Neuronal stem cell (in vitro differentiated cells): ENCODE measurements around the gene ZNF530.

Experiments
- DNase-seq: peaks from one replicate; pipeline ENCODE4 v3.0.0-alpha.2; 2013; ENCODE audit warnings: low spot score
- H2AFZ ChIP-seq: one replicate; pipeline ENCODE4 v1.6.1; 2013; ENCODE audit warnings: mild to moderate bottlenecking, low read length, inconsistent platforms
- H2AK5ac ChIP-seq: 2 replicates; pipeline ENCODE4 v1.6.1; 2013; ENCODE audit warnings: low read depth, mild to moderate bottlenecking, inconsistent platforms, low read length, moderate library complexity, mixed read lengths
- H2BK120ac ChIP-seq: 2 replicates; pipeline ENCODE4 v1.6.1; 2013; ENCODE audit warnings: low read depth, mild to moderate bottlenecking, inconsistent platforms, low read length, moderate library complexity, mixed read lengths
- H2BK12ac ChIP-seq: one replicate; pipeline ENCODE4 v1.6.1; 2013; ENCODE audit warnings: low read length, inconsistent platforms
- H2BK15ac ChIP-seq: 2 replicates; pipeline ENCODE4 v1.6.1; 2013; ENCODE audit warnings: mild to moderate bottlenecking, low read length, inconsistent platforms, mixed read lengths
- H2BK5ac ChIP-seq: one replicate; pipeline ENCODE4 v1.6.1; 2013; ENCODE audit warnings: inconsistent platforms, mild to moderate bottlenecking, low read length, moderate library complexity
- H3K14ac ChIP-seq: one replicate; pipeline ENCODE4 v1.6.1; 2013; ENCODE audit warnings: low read length, inconsistent platforms
- H3K18ac ChIP-seq: 2 replicates; pipeline ENCODE4 v1.6.1; 2013; ENCODE audit warnings: low read length, inconsistent platforms
- H3K23ac ChIP-seq: 2 replicates; pipeline ENCODE4 v1.6.1; 2013; ENCODE audit warnings: low read depth, mild to moderate bottlenecking, mixed read lengths, low read length, inconsistent platforms; ENCODE audit not compliant: poor library complexity
- H3K27ac ChIP-seq: replicated peaks from 3 replicates; pipeline ENCODE4 v1.5.1; 2013; ENCODE audit warnings: low read length, inconsistent platforms
- H3K27me3 ChIP-seq, 3 experiments: 2 replicates each; pipeline ENCODE4 v1.6.1; 2013; ENCODE audit warnings: low read length in 3 of 3, mild to moderate bottlenecking in 2 of 3, inconsistent platforms in 1 of 3, low read depth in 1 of 3, mixed read lengths in 1 of 3, moderate library complexity in 1 of 3; ENCODE audit not compliant: control insufficient read depth in 3 of 3, insufficient read depth in 3 of 3
- H3K36me3 ChIP-seq, 2 donors: replicated peaks in 1 of 2; 2 replicates each; pipeline ENCODE4 v1.6.1; 2013; ENCODE audit warnings: low read length in 2 of 2; ENCODE audit not compliant: control insufficient read depth in 2 of 2, insufficient read depth in 2 of 2
- H3K4ac ChIP-seq: 2 replicates; pipeline ENCODE4 v1.6.1; 2013; ENCODE audit warnings: inconsistent platforms, mild to moderate bottlenecking, low read length, moderate library complexity
- H3K4me1 ChIP-seq, 2 donors: 1 replicate in 1 of 2; 2 replicates in 1 of 2; pipeline ENCODE4 v1.6.1; 2013; ENCODE audit warnings: low read length in 2 of 2, low read depth in 1 of 2; ENCODE audit not compliant: control insufficient read depth in 2 of 2, insufficient read depth in 1 of 2
- H3K4me2 ChIP-seq: one replicate; pipeline ENCODE4 v1.6.1; 2013; ENCODE audit warnings: mild to moderate bottlenecking, low read length, inconsistent platforms; ENCODE audit not compliant: insufficient read depth, poor library complexity, severe bottlenecking
- H3K4me3 ChIP-seq, 2 donors: 2 replicates each; pipeline ENCODE4 v1.5.1; 2013; ENCODE audit warnings: low read length in 2 of 2, mild to moderate bottlenecking in 2 of 2, inconsistent platforms in 1 of 2, moderate library complexity in 1 of 2
- H3K79me1 ChIP-seq: one replicate; pipeline ENCODE4 v1.6.1; 2013; ENCODE audit warnings: low read depth, mild to moderate bottlenecking, inconsistent platforms, low read length, moderate library complexity
- H3K9ac ChIP-seq: one replicate; pipeline ENCODE4 v1.6.1; 2013; ENCODE audit warnings: mild to moderate bottlenecking, low read depth, low read length, inconsistent platforms; ENCODE audit not compliant: poor library complexity
- H3K9me3 ChIP-seq, 2 donors: replicated peaks in 1 of 2; 2 replicates each; pipeline versions ENCODE3 to v1.6.1; 2013; ENCODE audit warnings: low read length in 2 of 2, mild to moderate bottlenecking in 2 of 2, inconsistent platforms in 1 of 2, low read depth in 1 of 2, mixed read lengths in 1 of 2, moderate library complexity in 1 of 2; ENCODE audit not compliant: control insufficient read depth in 2 of 2, insufficient read depth in 1 of 2
- H4K8ac ChIP-seq: one replicate; pipeline ENCODE4 v1.6.1; 2013; ENCODE audit warnings: low read depth, mild to moderate bottlenecking, inconsistent platforms, low read length, moderate library complexity
- H4K91ac ChIP-seq: one replicate; pipeline ENCODE4 v1.6.1; 2013; ENCODE audit warnings: low read length, low read depth, mild to moderate bottlenecking, inconsistent platforms; ENCODE audit not compliant: poor library complexity
- WGBS, 2 donors: extraction: QIAGEN DNeasy Blood & Tissue Kit; methylation state at CpG; one replicate each; pipeline ENCODE4 v1.1.7; 2013; ENCODE audit warnings: missing lambda C conversion rate in 2 of 2, mixed read lengths in 1 of 2; ENCODE audit not compliant: insufficient read length in 2 of 2, insufficient replicate concordance in 1 of 2; ENCODE audit errors: extremely low coverage in 2 of 2; 5-methylcytosine and 5-hydroxymethylcytosine counted together

Gene ZNF530

GRCh38 chr19:57587529-57587928 is 12.2 kb upstream of the ZNF530 start:
- no peak overlapping the region for H3K14ac ChIP-seq
- peaks cover 0 to 2% (median 0%) of the 10 kb centered on the region in 3 experiments for H3K27me3 ChIP-seq
- no CpG with 5 or more reads among the region's 1 CpG for whole genome bisulfite sequencing, 2 donors
- H3K9me3 ChIP-seq = peaks cover 76 to 89% of the 10 kb centered on the region in 2 donors
- H4K91ac ChIP-seq = no peak overlapping the region
- H3K4me3 ChIP-seq = no peak overlapping the region
- H2AFZ ChIP-seq = no peak overlapping the region
- H3K36me3 ChIP-seq = peaks cover 61 to 78% of the 10 kb centered on the region in 2 donors
- H3K4me2 ChIP-seq = no peak overlapping the region
- H2BK5ac ChIP-seq = no peak overlapping the region
- no peak overlapping the region for H2BK12ac ChIP-seq
- H3K23ac ChIP-seq = no peak overlapping the region
- no peak overlapping the region for H3K27ac ChIP-seq
- no peak overlapping the region for H2AK5ac ChIP-seq
- peaks cover 12% of the 10 kb centered on the region for H3K79me1 ChIP-seq
- H2BK120ac ChIP-seq = no peak overlapping the region
- H3K4me1 ChIP-seq = peaks cover 5 to 11% of the 10 kb centered on the region in 2 donors
- H2BK15ac ChIP-seq = no peak overlapping the region
- no peak overlapping the region for H3K4ac ChIP-seq
- H3K9ac ChIP-seq = no peak overlapping the region
- H4K8ac ChIP-seq = no peak overlapping the region
- H3K18ac ChIP-seq = no peak overlapping the region
- DNase-seq = no peak

GRCh38 chr19:57599377-57599760 is 316 bp upstream of the ZNF530 start:
- Histone ChIP-seq H3K27me3 (no peaks in the 10 kb centered on the region), H2BK15ac (no peak overlapping the region), H3K9ac (no peak overlapping the region), H2AK5ac (no peak overlapping the region), H2BK120ac (no peak overlapping the region), H2AFZ (peak overlapping the region; percentile 97), H3K79me1 (peaks cover 6% of the 10 kb centered on the region), H2BK5ac (no peak overlapping the region), H3K23ac (no peak overlapping the region), H4K91ac (no peak overlapping the region), H3K27ac (no peak overlapping the region), H3K4ac (no peak overlapping the region), H3K18ac (no peak overlapping the region), H3K36me3 (peaks cover 3 to 23% of the 10 kb centered on the region in 2 donors), H3K4me1 (peaks cover 4 to 5% of the 10 kb centered on the region in 2 donors), H3K9me3 (peaks cover 0 to 5% of the 10 kb centered on the region in 2 donors), H3K14ac (no peak overlapping the region), H2BK12ac (no peak overlapping the region), H4K8ac (no peak overlapping the region), H3K4me3 (peak overlapping the region; percentile 97), H3K4me2 (peak overlapping the region; percentile 29)
- WGBS, 2 donors = no CpG with 5 or more reads among the region's 8 CpGs
- no peak for DNase-seq

- WGBS, 2 donors = no CpG with 5 or more reads among the region's 5 CpGs
- no peak overlapping the region for H2BK15ac ChIP-seq
- H4K91ac ChIP-seq = no peak overlapping the region
- H3K4me3 ChIP-seq = no peak overlapping the region
- H4K8ac ChIP-seq = no peak overlapping the region
- H3K36me3 ChIP-seq = peaks cover 21 to 65% of the 10 kb centered on the region in 2 donors
- H3K27me3 ChIP-seq = no peaks in the 10 kb centered on the region
- H3K79me1 ChIP-seq = no peaks in the 10 kb centered on the region
- no peak overlapping the region for H3K18ac ChIP-seq
- H2BK12ac ChIP-seq = no peak overlapping the region
- H3K23ac ChIP-seq = no peak overlapping the region
- H2BK5ac ChIP-seq = no peak overlapping the region
- H3K4me1 ChIP-seq = no peaks in the 10 kb centered on the region
- DNase-seq = no peak
- no peak overlapping the region for H3K4ac ChIP-seq
- no peak overlapping the region for H2BK120ac ChIP-seq
- H3K27ac ChIP-seq = no peak overlapping the region
- H2AFZ ChIP-seq = no peak overlapping the region
- no peak overlapping the region for H3K14ac ChIP-seq
- no peak overlapping the region for H3K9ac ChIP-seq
- no peak overlapping the region for H2AK5ac ChIP-seq
- H3K4me2 ChIP-seq = no peak overlapping the region
- peaks cover 5 to 6% of the 10 kb centered on the region in 2 donors for H3K9me3 ChIP-seq
Measured at GRCh38 chr19:57606931-57607330, 7.2 kb downstream of the ZNF530 start.

GRCh38 chr19:57611113-57611512 is 11.4 kb downstream of the ZNF530 start:
- Histone ChIP-seq H3K23ac (no peak overlapping the region), H3K4me2 (no peak overlapping the region), H3K27ac (no peak overlapping the region), H3K18ac (no peak overlapping the region), H2AK5ac (no peak overlapping the region), H3K4ac (no peak overlapping the region), H4K91ac (no peak overlapping the region), H3K14ac (no peak overlapping the region), H2AFZ (no peak overlapping the region), H3K9me3 (peaks cover 15 to 20% of the 10 kb centered on the region in 2 donors), H3K36me3 (peaks cover 24 to 39% of the 10 kb centered on the region in 2 donors), H2BK120ac (no peak overlapping the region), H4K8ac (no peak overlapping the region), H2BK5ac (no peak overlapping the region), H2BK12ac (no peak overlapping the region), H3K4me3 (no peak overlapping the region), H3K27me3 (no peaks in the 10 kb centered on the region), H3K9ac (no peak overlapping the region), H3K79me1 (peaks cover 11% of the 10 kb centered on the region), H3K4me1 (peaks cover 0 to 2% of the 10 kb centered on the region in 2 donors), H2BK15ac (no peak overlapping the region)
- no peak for DNase-seq
- no CpG with 5 or more reads among the region's 4 CpGs for WGBS, 2 donors
